NCI-H524 treated with DMSO at 0.1 percent for 48 hours (cell line): Measurements from ENCODE around the gene C19orf53.
"Not testable (repeated sequence)": the region's sequence is repeated elsewhere in the genome, so short reads cannot be mapped to it uniquely, and the experiment has no call there.

Experiments
- DNase-seq: peaks from one replicate; lab custom pipeline; 2025; lab: John Stamatoyannopoulos, UW

The C19orf53 gene

DNA sequence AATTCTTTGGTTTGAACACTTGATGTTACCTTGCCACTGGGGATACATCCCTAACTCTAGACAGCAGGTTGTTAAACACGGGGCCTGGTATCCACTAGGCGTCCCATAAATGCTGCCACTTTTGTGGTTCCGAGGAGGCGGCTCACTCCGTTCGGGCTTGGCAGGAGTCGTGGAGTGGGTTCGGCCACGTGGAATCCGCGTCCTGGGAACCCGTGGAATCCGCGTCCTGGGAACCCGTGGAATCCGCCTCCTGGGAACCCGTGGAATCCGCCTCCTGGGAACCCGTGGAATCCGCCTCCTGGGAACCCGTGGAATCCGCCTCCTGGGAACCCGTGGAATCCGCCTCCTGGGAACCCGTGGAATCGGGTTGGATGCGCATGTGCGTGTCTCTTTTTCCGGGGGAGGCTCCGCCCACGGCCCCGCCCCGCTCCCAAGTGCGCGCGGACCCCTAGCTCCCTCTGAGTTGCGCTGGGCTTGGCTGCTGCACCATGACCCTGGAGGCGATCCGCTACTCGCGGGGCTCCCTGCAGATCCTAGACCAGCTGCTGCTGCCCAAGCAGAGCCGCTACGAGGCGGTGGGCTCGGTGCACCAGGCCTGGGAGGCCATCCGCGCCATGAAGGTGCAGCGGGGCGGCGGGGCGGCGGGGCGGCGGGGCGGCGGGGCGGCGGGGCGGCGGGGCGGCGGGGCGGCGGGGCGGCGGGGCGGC lies 10.0 kb upstream of the C19orf53 start, which contains the start of gene MRI1:
Gene MRI1 (plus strand): TSS at position 422 of the 707 bp plus-strand sequence. CDS start 67 bp downstream, at position 489.
- no peak for DNase-seq

DNA sequence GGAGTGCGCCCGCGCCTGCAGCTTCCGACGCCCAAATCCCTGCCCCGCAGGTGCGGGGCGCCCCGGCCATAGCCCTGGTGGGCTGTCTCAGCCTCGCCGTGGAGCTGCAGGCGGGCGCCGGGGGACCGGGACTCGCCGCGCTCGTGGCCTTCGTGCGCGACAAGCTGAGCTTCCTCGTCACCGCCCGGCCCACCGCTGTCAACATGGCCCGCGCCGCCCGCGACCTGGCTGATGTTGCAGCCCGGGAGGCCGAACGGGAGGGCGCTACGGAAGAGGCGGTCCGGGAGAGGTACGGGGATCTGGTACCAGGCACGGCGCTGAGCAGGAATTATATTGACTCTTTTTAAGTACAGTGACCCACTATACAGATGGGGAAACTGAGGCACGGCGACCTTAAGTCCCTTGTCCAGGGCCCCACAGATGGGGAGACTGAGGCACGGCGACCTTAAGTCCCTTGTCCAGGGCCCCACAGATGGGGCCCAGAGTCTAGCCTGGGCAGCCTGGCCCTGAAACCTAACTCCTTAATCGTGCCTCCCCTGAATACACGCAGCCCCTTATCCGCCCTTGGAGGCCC lies 9.3 kb upstream of the C19orf53 start:
- DNase-seq: no peak

DNA sequence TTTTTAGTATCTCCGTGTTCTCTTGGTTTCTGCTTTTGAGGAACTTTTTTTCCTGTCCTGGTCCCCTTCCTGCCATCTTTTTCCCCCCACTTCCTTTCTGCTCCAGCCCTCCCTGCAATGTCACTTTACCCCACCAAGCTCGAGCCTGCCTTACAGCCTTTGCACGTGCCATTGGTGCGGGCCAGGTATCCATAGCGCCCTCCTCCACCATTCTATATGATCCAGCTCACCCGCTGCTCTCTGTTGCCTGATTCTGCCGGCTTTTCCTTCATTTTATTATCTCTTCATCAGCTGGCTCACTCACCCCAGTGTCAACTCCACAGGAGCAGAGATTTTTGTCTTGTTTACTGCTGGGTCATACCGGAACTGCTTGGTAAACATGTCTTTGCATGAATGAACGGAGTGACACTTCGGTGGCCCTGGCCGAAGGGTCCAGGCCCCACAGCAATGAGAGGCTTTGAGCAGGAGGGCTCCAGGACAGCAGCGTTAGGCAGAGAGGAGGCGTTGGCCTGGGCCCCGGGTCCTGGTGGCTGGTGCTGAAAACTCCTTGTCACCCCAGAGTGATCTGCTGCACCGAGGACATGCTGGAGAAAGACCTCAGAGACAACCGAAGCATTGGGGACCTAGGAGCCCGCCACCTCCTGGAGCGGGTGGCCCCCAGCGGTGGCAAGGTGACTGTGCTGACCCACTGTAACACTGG lies 8.7 kb upstream of the C19orf53 start:
- no peak for DNase-seq

DNA sequence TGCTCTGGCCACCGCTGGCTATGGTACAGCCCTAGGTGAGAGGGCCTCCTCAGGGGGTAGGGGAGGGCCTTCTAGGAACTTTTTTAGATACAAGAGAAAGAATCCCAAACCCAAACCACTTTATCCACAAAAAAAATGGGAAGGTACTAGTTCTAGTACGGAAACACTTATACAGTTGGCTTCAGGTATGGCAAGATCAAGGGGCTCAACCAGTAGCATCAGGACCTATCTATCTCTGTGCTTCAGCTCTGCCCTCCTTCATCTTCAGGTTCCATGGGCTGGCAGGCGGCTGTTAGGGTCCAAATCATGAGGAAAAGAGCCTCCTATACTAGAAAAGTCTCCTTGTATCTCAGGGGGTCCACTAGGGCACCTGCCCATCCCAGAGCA lies 8.2 kb upstream of the C19orf53 start:
- DNase-seq: no peak

- DNase-seq: no peak
Observed at GRCh38 chr19:13768510-13768909, 5.7 kb upstream of the C19orf53 start.

- no peak for DNase-seq
Observed at GRCh38 chr19:13770013-13770635, 4.1 kb upstream of the C19orf53 start.

DNA sequence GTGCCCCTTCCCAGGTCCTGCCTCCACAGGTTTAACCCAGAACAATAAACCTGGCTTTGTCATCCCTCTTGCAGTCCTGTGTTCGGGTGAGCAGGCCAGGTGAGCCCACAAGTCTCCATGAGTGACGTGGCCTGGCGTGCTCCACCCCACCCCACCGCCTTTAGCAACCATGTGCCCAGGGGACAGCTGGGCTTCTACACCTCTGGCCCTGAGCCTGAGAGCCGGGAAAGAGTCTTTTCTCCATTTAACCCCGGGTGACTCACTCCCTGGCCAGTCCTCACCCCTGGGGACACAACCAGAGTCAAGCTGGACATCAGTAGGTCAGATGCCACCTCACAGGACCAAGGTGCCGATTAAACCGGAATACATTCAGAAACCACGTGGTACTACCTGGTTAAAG lies 4.1 kb downstream of the C19orf53 start:
- DNase-seq: no peak

- no peak for DNase-seq
Observed at GRCh38 chr19:13778847-13779246, 4.6 kb downstream of the C19orf53 start.

DNA sequence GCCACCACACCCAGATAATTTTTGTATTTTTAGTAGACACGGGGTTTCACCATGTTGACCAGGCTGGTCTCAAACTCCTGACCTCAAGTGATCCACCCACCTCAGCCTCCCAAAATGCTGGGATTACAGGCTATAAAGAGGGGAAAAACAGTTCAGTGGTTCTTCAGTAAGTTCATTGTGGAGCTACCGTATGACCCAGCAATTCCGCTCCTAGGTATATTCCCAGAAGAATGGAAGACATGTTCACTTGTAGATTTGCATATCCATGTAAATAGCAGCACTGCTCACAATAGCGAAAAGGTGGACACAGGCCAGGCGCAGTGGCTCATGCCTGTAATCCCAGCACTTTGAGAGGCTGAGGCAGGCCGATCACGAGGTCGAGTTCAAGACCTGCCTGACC lies 5.5 kb downstream of the C19orf53 start:
- DNase-seq: not testable (repeated sequence)

DNA sequence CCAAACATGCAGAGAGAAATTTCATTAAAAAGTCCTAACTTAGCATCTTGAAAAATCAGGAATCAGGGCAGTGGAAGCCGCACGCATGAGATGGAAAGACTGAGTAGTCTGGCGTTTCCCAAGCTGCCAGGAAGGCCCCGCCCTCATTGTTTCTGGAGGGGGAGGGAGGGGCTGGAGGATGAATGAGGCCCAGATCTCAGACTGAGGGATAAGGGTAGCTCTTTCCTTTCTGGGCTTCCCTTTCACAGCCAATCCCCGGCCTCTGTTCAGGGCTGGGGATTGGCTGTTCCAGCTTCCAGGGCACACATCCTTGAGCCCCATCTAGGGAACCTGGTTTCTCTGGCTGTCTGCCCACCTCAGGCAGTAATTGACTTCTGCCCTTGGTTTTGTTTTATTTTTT lies 7.3 kb downstream of the C19orf53 start:
- no peak for DNase-seq

GRCh38 chr19:13782537-13782936 lies 8.3 kb downstream of the C19orf53 start:
- DNase-seq: no peak

DNA sequence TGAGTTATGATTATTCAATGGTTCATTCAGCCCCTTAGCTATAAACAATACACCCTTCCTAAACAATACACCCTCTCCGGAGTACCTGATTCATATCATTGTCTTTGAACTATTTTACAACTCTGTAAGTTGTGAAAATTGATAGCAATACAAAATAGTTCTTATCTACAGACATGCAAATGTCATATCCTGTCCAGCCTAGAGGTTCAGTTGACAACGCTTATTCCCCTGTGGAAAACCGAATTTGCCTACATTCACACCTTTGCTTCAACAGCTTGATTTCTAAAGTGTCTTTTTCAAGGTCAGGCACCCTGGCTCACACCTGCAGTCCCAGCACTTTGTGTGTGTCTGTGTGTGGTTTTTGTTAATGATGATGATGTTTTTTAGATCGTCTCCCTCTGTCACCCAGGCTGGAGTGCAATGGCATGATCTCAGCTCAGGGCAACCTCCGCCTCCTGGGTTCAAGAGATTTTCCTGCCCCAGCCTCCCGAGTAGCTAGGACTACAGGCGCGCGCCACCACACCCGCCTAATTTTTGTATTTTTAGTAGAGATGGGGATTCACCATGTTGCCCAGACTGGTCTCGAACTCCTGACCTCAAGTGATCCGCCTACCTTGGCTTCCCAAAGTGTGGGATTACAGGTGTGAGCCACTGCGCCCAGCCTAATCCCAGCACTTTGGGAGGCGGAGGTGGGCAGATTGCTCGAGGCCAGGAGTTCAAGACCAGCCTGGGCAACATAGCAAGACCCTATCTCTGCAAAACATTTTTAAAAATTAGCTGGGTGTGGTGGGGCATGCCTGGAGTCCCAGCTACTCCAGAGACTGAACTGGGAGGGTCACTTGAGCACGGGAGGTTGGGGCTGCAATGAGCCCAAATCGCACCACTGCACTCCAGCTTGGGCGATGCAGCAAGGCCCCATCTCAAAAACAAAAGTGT lies 9.6 kb downstream of the C19orf53 start:
- DNase-seq: no peak

GRCh38 chr19:13784731-13785452 lies 10.6 kb downstream of the C19orf53 start:
- DNase-seq: no peak

DNA sequence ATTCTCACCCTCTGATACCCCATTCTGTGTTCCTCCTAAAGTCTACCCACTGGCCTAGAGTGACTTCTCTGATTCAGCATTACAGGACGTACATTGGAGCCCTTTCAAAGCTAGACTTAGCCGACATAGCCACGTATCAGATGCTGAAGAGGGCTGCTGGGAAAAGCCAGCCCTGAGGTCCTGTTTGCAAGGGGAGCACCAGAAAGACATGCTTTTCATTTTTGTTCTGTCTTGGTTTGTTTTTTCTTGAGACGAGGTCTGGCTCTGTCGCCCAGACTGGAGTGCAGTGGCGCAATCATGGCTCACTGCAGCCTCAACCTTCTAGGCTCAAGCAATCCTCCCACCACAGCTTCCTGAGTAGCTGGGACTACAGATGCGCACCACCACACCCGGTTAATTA lies 14.7 kb downstream of the C19orf53 start:
- no peak for DNase-seq

DNA sequence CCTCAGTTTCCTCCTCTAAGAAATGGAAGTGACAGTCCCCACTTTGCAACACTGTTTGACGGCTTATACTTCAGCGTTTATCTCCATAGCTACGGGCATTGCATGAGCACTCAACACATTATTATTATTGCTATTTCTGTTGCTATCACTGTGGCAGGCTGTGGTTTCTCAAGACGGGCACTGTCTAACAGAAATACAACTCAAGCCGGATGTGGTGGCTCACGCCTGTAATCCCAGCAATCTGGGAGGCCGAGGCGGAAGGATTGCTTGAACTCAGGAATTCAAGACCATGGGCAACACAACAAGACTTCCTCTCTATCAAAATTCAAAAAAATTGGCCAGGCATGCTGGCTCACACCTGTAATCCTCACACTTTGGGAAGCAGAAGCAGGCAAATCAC lies 16.1 kb downstream of the C19orf53 start:
- DNase-seq: no peak

- not testable (repeated sequence) for DNase-seq
Observed at GRCh38 chr19:13793317-13793716, 19.1 kb downstream of the C19orf53 start.

- no peak for DNase-seq
Observed at GRCh38 chr19:13794398-13794756, 20.1 kb downstream of the C19orf53 start.

GRCh38 chr19:13794757-13795589 lies 20.7 kb downstream of the C19orf53 start, which contains the start of gene ZSWIM4:
TSS of gene ZSWIM4 (plus strand) at chr19:13795443. CDS start at chr19:13795649, 206 bp downstream.
- peak; percentile 94 for DNase-seq

DNA sequence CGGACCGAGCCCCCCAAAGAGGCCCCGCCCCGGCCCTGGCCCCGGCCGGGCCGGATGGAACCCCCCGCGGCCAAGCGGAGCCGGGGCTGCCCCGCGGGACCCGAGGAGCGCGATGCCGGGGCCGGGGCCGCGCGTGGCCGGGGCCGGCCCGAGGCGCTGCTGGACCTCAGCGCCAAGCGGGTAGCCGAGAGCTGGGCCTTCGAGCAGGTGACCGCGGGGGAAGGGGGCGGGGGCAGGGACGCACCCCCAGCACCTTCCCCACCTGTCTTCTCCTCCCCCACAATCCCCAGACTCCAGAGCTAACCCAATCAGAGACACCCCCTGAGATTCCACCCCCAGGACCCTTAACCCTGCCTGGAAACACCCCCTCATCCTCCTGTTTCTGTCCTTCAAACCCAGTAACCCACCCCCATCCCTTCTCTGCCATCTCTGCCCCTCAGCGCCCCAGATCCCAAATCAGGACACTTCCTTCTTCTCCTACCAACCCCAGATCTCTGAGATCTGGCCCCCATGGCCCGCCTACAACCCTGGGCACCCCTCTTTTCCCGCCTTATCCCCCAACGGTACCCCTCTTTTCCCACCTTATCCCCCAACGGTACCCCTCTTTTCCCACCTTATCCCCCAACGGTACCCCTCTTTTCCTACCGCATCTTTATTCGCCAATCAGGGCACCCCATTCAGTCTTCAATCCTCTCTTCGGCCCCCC lies 21.5 kb downstream of the C19orf53 start:
- no peak for DNase-seq
